Retinal pigment epithelial cell (primary cell): ENCODE measurements around the gene BZW2.

Source experiments
- DNase-seq: peaks from one replicate; pipeline ENCODE4 v3.0.0-alpha.2; 2010; ENCODE audit warnings: low read depth
- H3K4me3 ChIP-seq: 2 replicates; pipeline ENCODE4 v1.5.1; 2011; ENCODE audit warnings: mild to moderate bottlenecking, low read length, control low read depth, moderate library complexity
- TF ChIP-seq, protein P1 (sequence below): conservative IDR thresholded peaks from 2 replicates; pipeline ENCODE4 v1.5.1; 2011; ENCODE audit warnings: low read depth, low read length, control low read depth, inconsistent platforms

Gene BZW2

GRCh38 chr7:16685535-16685934, 39.6 kb downstream of the BZW2 start:
- H3K4me3 ChIP-seq, result no peak overlapping the region

DNA sequence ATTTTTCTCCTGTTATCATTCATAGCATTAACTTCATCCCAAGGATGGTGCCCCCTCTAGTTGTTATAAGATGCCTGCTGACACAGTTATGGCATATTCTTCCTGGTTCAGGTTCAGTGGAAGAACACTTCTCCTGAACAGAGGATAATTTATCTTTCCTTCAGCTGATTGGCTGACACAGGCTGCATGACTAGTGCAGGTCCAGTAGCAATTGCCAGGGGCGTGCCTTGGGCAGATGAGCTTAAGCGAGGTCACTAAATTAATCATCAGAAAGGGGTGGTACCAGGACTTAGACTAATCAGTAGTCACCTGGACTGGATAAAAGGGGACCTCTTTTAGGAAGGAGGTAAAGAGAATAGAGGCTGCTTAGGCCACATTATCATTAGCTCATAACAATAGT, 42.3 kb downstream of the BZW2 start:
- DNase-seq, result no peak
- H3K4me3 ChIP-seq, result no peak overlapping the region
- TF ChIP-seq, protein P1, sequence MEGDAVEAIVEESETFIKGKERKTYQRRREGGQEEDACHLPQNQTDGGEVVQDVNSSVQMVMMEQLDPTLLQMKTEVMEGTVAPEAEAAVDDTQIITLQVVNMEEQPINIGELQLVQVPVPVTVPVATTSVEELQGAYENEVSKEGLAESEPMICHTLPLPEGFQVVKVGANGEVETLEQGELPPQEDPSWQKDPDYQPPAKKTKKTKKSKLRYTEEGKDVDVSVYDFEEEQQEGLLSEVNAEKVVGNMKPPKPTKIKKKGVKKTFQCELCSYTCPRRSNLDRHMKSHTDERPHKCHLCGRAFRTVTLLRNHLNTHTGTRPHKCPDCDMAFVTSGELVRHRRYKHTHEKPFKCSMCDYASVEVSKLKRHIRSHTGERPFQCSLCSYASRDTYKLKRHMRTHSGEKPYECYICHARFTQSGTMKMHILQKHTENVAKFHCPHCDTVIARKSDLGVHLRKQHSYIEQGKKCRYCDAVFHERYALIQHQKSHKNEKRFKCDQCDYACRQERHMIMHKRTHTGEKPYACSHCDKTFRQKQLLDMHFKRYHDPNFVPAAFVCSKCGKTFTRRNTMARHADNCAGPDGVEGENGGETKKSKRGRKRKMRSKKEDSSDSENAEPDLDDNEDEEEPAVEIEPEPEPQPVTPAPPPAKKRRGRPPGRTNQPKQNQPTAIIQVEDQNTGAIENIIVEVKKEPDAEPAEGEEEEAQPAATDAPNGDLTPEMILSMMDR, result no peak

More at GRCh38 chr7:16685535-16685934, 39.6 kb downstream of the BZW2 start:
- no peak for DNase-seq
- TF ChIP-seq, protein P1, result no peak

- no peak for DNase-seq
- no peak overlapping the region for H3K4me3 ChIP-seq
- TF ChIP-seq, protein P1, result no peak
Observed at GRCh38 chr7:16691241-16691640, 45.3 kb downstream of the BZW2 start.

- TF ChIP-seq, protein P1, result no peak
- no peak overlapping the region for H3K4me3 ChIP-seq
- DNase-seq, result no peak
Observed at GRCh38 chr7:16693601-16694318, 47.8 kb downstream of the BZW2 start.

- no peak overlapping the region for H3K4me3 ChIP-seq
- DNase-seq, result no peak
- TF ChIP-seq, protein P1, result no peak
Observed at GRCh38 chr7:16694806-16695205, 48.8 kb downstream of the BZW2 start.

GRCh38 chr7:16695621-16696237, 49.7 kb downstream of the BZW2 start:
- TF ChIP-seq, protein P1, result peak; percentile 70
- peak; percentile 43 for DNase-seq
- H3K4me3 ChIP-seq, result no peak overlapping the region
